Prostate gland (tissue), 2 donors: ENCODE data around the gene TNNC1.

Source experiments
- POLR2AphosphoS5 ChIP-seq: sonication (generic); formaldehyde crosslinking; IDR thresholded peaks from one replicate; pipeline ENCODE4 v1.6.1; 2017; ENCODE audit warnings: antibody characterized with exemption
- TF ChIP-seq, protein P1 (sequence below), 4 experiments: fragments of 200-600 bp in 2 of 4; fragments of 450-650 bp in 2 of 4; sonication (generic) in 2 of 4; IDR thresholded peaks; 1 replicate in 3 of 4; 2 replicates in 1 of 4; pipeline ENCODE4 v1.5.1; 2016 to 2019; ENCODE audit warnings: antibody characterized with exemption in 4 of 4, mild to moderate bottlenecking in 2 of 4, moderate library complexity in 2 of 4

DNA sequence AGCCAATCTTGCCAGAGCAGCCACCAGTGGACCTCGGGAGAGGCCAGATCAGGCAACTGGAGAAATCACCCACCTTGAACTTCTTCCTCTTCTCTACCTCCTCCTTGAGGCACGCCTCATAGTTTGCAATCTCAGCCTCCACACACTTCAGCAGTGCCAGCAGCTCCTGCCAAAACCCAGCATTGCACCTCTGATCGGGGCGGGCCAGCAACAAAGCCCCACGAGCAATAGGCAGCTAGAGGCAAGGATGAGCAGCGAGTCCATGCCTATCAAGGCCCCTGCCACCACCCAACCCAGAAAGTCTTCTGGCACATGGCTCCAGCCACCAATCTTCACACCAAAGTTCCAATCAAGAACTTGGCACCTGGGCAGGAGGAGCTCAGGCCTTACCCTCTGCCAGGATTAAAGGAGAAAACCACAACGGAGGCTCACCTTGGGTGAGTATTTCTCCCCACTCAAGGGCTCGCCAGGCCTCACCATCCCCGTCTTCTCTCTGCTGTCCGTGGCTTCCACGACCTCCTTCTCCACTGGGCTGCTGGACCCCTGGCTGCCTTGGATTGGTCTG lies 51.1 kb downstream of the TNNC1 start:
- TF ChIP-seq, protein P1, sequence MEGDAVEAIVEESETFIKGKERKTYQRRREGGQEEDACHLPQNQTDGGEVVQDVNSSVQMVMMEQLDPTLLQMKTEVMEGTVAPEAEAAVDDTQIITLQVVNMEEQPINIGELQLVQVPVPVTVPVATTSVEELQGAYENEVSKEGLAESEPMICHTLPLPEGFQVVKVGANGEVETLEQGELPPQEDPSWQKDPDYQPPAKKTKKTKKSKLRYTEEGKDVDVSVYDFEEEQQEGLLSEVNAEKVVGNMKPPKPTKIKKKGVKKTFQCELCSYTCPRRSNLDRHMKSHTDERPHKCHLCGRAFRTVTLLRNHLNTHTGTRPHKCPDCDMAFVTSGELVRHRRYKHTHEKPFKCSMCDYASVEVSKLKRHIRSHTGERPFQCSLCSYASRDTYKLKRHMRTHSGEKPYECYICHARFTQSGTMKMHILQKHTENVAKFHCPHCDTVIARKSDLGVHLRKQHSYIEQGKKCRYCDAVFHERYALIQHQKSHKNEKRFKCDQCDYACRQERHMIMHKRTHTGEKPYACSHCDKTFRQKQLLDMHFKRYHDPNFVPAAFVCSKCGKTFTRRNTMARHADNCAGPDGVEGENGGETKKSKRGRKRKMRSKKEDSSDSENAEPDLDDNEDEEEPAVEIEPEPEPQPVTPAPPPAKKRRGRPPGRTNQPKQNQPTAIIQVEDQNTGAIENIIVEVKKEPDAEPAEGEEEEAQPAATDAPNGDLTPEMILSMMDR (IDR thresholded peaks at IDR 0.05) = no peak
- TF ChIP-seq POLR2AphosphoS5 = no peak
